CD4-positive, CD25-positive, alpha-beta regulatory T cell (primary cell): ENCODE results near the gene KMT5C. TPM values are rescaled to one million over a fixed set of nuclear protein-coding genes. Genes with fewer than 3 reads are reported as not detected.

Experiments used
- ATAC-seq, 2 donors: fragments of 150-1000 bp; cut with Tn5 transposase; one replicate each; pipeline ENCODE4 v1.10.0; 2021; ENCODE audit warnings: low read depth in 2 of 2, moderate number of reproducible peaks in 2 of 2, moderate library complexity in 1 of 2
- DNase-seq, 3 donors: peaks; one replicate each; pipeline versions ENCODE4 v3.0.0 to v3.0.0-alpha.2; 2012 to 2022; ENCODE audit warnings: mixed read lengths in 1 of 3
- H3K27ac ChIP-seq: one replicate; pipeline ENCODE4 v1.7.0; 2013; ENCODE audit warnings: mild to moderate bottlenecking, low read length; ENCODE audit not compliant: insufficient read depth, poor library complexity, severe bottlenecking
- H3K27me3 ChIP-seq: one replicate; pipeline ENCODE4 v1.7.0; 2013; ENCODE audit warnings: low read length; ENCODE audit not compliant: control insufficient read depth, insufficient read depth
- H3K36me3 ChIP-seq: one replicate; pipeline ENCODE4 v1.7.0; 2013; ENCODE audit warnings: mild to moderate bottlenecking, low read length, moderate library complexity; ENCODE audit not compliant: control insufficient read depth, insufficient read depth
- H3K4me1 ChIP-seq: 2 replicates; pipeline ENCODE4 v1.7.0; 2013; ENCODE audit warnings: mild to moderate bottlenecking, low read length; ENCODE audit not compliant: insufficient read depth, control insufficient read depth, poor library complexity, severe bottlenecking
- H3K4me3 ChIP-seq: one replicate; pipeline ENCODE4 v1.7.0; 2013; ENCODE audit warnings: low read depth, mild to moderate bottlenecking, low read length, moderate library complexity
- H3K9me3 ChIP-seq, 2 experiments: 1 replicate in 1 of 2; 2 replicates in 1 of 2; pipeline ENCODE4 v1.7.0; 2013; ENCODE audit warnings: low read length in 2 of 2, mild to moderate bottlenecking in 1 of 2, moderate library complexity in 1 of 2; ENCODE audit not compliant: control insufficient read depth in 2 of 2
- H3K27ac Mint-ChIP-seq, 3 donors: one replicate each; pipeline ENCODE4 v1.8.0; 2020 to 2022; ENCODE audit warnings: mild to moderate bottlenecking in 3 of 3, mixed read lengths in 3 of 3, moderate library complexity in 2 of 3
- H3K27me3 Mint-ChIP-seq: one replicate; pipeline ENCODE4 v1.8.0; 2022; ENCODE audit warnings: mild to moderate bottlenecking, mixed read lengths
- H3K36me3 Mint-ChIP-seq: one replicate; pipeline ENCODE4 v1.8.0; 2020; ENCODE audit warnings: mixed read lengths
- H3K4me1 Mint-ChIP-seq, 4 donors: one replicate each; pipeline ENCODE4 v1.8.0; 2020 to 2022; ENCODE audit warnings: mixed read lengths in 4 of 4, mild to moderate bottlenecking in 1 of 4
- H3K4me3 Mint-ChIP-seq, 4 donors: one replicate each; pipeline ENCODE4 v1.8.0; 2020 to 2022; ENCODE audit warnings: mild to moderate bottlenecking in 4 of 4, mixed read lengths in 4 of 4, moderate library complexity in 3 of 4
- H3K9me3 Mint-ChIP-seq, 7 donors: one replicate each; pipeline ENCODE4 v1.8.0; 2020 to 2022; ENCODE audit warnings: mixed read lengths in 7 of 7, mild to moderate bottlenecking in 3 of 7, moderate library complexity in 2 of 7
- polyA plus RNA-seq, 4 donors: library from polyadenylated mRNA; unstranded; fragments of 300-500 nt; fragmentation: Illumina TruSeq; gene quantifications; one replicate each; pipeline ENCODE4 v1.2.3, GENCODE V29; 2021
- total RNA-seq: library from RNA; stranded (reverse); gene quantifications from one replicate; pipeline ENCODE4 v1.2.3, GENCODE V29; 2022

The KMT5C gene
- total and polyA plus RNA-seq, 5 donors from 2014 or later = 0.98 to 69.6 (median 1.2) TPM

GRCh38 chr19:55358943-55359908 is 19.6 kb downstream of the KMT5C start:
- no peaks in the 10 kb centered on the region for H3K36me3 Mint-ChIP-seq
- H3K4me1 Mint-ChIP-seq = peaks cover 0 to 3% (median under 1%) of the 10 kb centered on the region in 4 donors
- H3K9me3 Mint-ChIP-seq = peaks cover 0 to 1% (median 0%) of the 10 kb centered on the region in 7 donors
- DNase-seq (no peak), ATAC-seq (no peak)
- peaks cover 23% of the 10 kb centered on the region for H3K27me3 Mint-ChIP-seq
- H3K27ac Mint-ChIP-seq = no peak overlapping the region
- Histone ChIP-seq H3K4me1 (peaks cover 6% of the 10 kb centered on the region), H3K27me3 (peaks cover 4% of the 10 kb centered on the region), H3K4me3 (no peak overlapping the region), H3K27ac (no peak overlapping the region), H3K36me3 (no peaks in the 10 kb centered on the region), H3K9me3 (no peaks in the 10 kb centered on the region)
- H3K4me3 Mint-ChIP-seq = no peak overlapping the region

DNA sequence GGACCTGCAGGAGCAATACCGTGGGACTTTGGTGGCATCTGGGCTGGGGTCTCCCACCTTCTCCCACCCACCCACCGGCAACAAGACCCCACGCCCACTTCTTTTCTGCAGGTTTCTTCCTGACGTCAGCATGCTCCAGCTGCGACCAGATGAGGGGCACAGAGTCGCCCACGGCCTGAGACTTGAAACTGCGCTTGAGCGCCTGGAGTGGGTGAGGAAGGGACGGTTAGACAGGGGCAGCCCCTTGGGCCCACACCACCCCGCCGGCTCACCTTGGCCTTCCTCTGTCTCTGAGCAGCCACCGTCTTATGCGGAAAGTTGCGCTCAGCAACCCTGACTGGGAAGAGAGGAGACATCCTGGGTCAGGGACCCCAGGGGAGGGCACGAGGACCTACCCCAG is 21.2 kb downstream of the KMT5C start:
- no peak for DNase-seq
- H3K4me3 ChIP-seq = no peak overlapping the region
- H3K36me3 Mint-ChIP-seq = no peaks in the 10 kb centered on the region
- no peaks in the 10 kb centered on the region for H3K27me3 ChIP-seq
- H3K9me3 ChIP-seq = no peaks in the 10 kb centered on the region
- no peaks in the 10 kb centered on the region for H3K4me1 Mint-ChIP-seq
- peaks cover 0 to 1% (median 0%) of the 10 kb centered on the region in 7 donors for H3K9me3 Mint-ChIP-seq
- H3K4me3 Mint-ChIP-seq = no peak overlapping the region
- H3K27ac Mint-ChIP-seq = no peak overlapping the region
- H3K27me3 Mint-ChIP-seq = peaks cover 21% of the 10 kb centered on the region
- no peak for ATAC-seq
- no peak overlapping the region for H3K27ac ChIP-seq
- H3K4me1 ChIP-seq = no peaks in the 10 kb centered on the region
- no peaks in the 10 kb centered on the region for H3K36me3 ChIP-seq

GRCh38 chr19:55362174-55362989 is 22.7 kb downstream of the KMT5C start:
- ATAC-seq (no peak), DNase-seq (no peak)
- no peaks in the 10 kb centered on the region for H3K36me3 Mint-ChIP-seq
- no peaks in the 10 kb centered on the region for H3K36me3 ChIP-seq
- peaks cover 0 to 1% (median 0%) of the 10 kb centered on the region in 7 donors for H3K9me3 Mint-ChIP-seq
- no peak overlapping the region for H3K4me3 Mint-ChIP-seq
- H3K4me3 ChIP-seq = no peak overlapping the region
- no peak overlapping the region for H3K27ac Mint-ChIP-seq
- H3K4me1 Mint-ChIP-seq = no peaks in the 10 kb centered on the region
- H3K4me1 ChIP-seq = no peaks in the 10 kb centered on the region
- H3K9me3 ChIP-seq = no peaks in the 10 kb centered on the region
- no peaks in the 10 kb centered on the region for H3K27me3 ChIP-seq
- no peak overlapping the region for H3K27ac ChIP-seq
- H3K27me3 Mint-ChIP-seq = peaks cover 12% of the 10 kb centered on the region

DNA sequence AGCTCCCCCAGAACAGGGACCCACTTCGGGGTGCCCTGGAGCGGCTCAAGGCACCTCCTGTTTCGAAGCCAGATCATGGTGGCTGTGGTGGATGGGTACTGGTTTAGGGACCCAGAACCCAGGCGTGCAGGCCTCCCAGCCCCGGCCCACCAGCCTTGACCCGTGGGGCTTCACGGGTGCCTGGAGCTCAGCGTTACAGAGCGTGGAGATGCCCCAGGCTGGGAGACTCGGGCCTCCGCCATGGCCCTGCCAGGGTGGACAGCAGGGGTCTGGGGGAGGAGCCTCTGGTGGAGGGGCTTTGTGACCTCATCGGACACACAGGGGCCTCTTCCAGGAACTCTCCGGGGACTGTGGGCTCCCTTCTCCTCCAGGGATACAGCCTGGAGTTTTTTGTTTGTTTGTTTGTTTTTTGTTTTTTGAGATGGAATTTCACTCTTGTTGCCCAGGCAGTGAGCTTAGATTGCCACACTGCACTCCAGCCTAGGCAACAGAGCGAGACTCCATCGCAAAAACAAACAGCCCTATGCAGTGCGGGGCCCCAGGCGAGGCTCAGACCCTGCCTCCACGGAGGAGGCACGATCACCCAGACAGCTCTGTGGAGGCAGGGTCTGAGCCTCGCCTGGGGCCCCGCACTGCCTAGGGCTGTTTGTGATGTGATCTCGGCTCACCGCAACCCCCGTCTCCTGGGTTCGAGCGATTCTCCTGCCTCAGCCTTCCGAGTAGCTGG is 23.5 kb downstream of the KMT5C start, which contains the start of gene GARIN5B:
Gene GARIN5B, minus strand, starts transcription at position 271 of the 727 bp plus-strand sequence. Its CDS starts 194 bp downstream, at position 77.
- no peaks in the 10 kb centered on the region for H3K4me1 ChIP-seq
- Mint-ChIP-seq H3K36me3 (no peaks in the 10 kb centered on the region), H3K4me1 (no peaks in the 10 kb centered on the region), H3K4me3 (no peak within 1 kb of the TSS), H3K9me3 (peaks cover 0 to 2% (median 0%) of the 10 kb centered on the region in 7 donors), H3K27ac (no peak within 1 kb of the TSS), H3K27me3 (peaks cover 18% of the 10 kb centered on the region)
- no peaks in the 10 kb centered on the region for H3K27me3 ChIP-seq
- no peaks in the 10 kb centered on the region for H3K9me3 ChIP-seq
- no peak for ATAC-seq
- H3K4me3 ChIP-seq = no peak within 1 kb of the TSS
- H3K36me3 ChIP-seq = no peaks in the 10 kb centered on the region
- H3K27ac ChIP-seq = no peak within 1 kb of the TSS
- no peak for DNase-seq

- Histone ChIP-seq H3K4me3 (no peak overlapping the region), H3K27me3 (no peaks in the 10 kb centered on the region), H3K9me3 (no peaks in the 10 kb centered on the region), H3K27ac (no peak overlapping the region), H3K4me1 (peaks cover 13% of the 10 kb centered on the region), H3K36me3 (no peaks in the 10 kb centered on the region)
- DNase-seq (no peak), ATAC-seq (no peak)
- H3K4me1 Mint-ChIP-seq = peaks cover 0 to 3% (median 0%) of the 10 kb centered on the region in 4 donors
- H3K27me3 Mint-ChIP-seq = peaks cover 31% of the 10 kb centered on the region
- H3K27ac Mint-ChIP-seq = no peak overlapping the region
- no peak overlapping the region for H3K4me3 Mint-ChIP-seq
- peaks cover 0 to 2% (median 0%) of the 10 kb centered on the region in 7 donors for H3K9me3 Mint-ChIP-seq
- no peaks in the 10 kb centered on the region for H3K36me3 Mint-ChIP-seq
Observed at GRCh38 chr19:55365245-55365644, 25.6 kb downstream of the KMT5C start.

- H3K4me3 Mint-ChIP-seq = no peak overlapping the region
- ATAC-seq (no peak), DNase-seq (no peak)
- peaks cover 0 to 4% (median 0%) of the 10 kb centered on the region in 7 donors for H3K9me3 Mint-ChIP-seq
- H3K36me3 Mint-ChIP-seq = no peaks in the 10 kb centered on the region
- H3K4me1 Mint-ChIP-seq = peaks cover 0 to 6% (median 2%) of the 10 kb centered on the region in 4 donors
- H3K36me3 ChIP-seq = no peaks in the 10 kb centered on the region
- peaks cover 13% of the 10 kb centered on the region for H3K4me1 ChIP-seq
- H3K27ac ChIP-seq = no peak overlapping the region
- no peak overlapping the region for H3K27ac Mint-ChIP-seq
- peaks cover 37% of the 10 kb centered on the region for H3K27me3 Mint-ChIP-seq
- peaks cover 2% of the 10 kb centered on the region for H3K27me3 ChIP-seq
- no peaks in the 10 kb centered on the region for H3K9me3 ChIP-seq
- no peak overlapping the region for H3K4me3 ChIP-seq
Observed at GRCh38 chr19:55365964-55366363, 26.3 kb downstream of the KMT5C start.

GRCh38 chr19:55366790-55367189 is 27.1 kb downstream of the KMT5C start:
- Mint-ChIP-seq H3K4me3 (peak overlapping the region in 1 of 4 donors; percentile 22), H3K36me3 (no peaks in the 10 kb centered on the region), H3K4me1 (peaks cover 0 to 7% (median 4%) of the 10 kb centered on the region in 4 donors), H3K27me3 (peaks cover 45% of the 10 kb centered on the region), H3K9me3 (peaks cover 0 to 6% (median 0%) of the 10 kb centered on the region in 7 donors), H3K27ac (no peak overlapping the region)
- Histone ChIP-seq H3K36me3 (no peaks in the 10 kb centered on the region), H3K27ac (no peak overlapping the region), H3K27me3 (peaks cover 5% of the 10 kb centered on the region), H3K4me1 (peaks cover 13% of the 10 kb centered on the region), H3K9me3 (no peaks in the 10 kb centered on the region), H3K4me3 (no peak overlapping the region)
- DNase-seq (no peak), ATAC-seq (no peak)
